Activated naive CD8-positive, alpha-beta T cell (primary cell): ENCODE results near the gene LASP1.
A peak's percentile ranks its signal among the peaks of the same experiment; 100 is the strongest.

Experiments used
- H3K27ac Mint-ChIP-seq: one replicate; pipeline ENCODE4 v1.8.0; 2021; ENCODE audit warnings: mixed read lengths
- H3K27me3 Mint-ChIP-seq: one replicate; pipeline ENCODE4 v1.8.0; 2021; ENCODE audit warnings: mixed read lengths
- H3K36me3 Mint-ChIP-seq: one replicate; pipeline ENCODE4 v1.8.0; 2021; ENCODE audit warnings: mixed read lengths
- H3K4me1 Mint-ChIP-seq: one replicate; pipeline ENCODE4 v1.8.0; 2021; ENCODE audit warnings: low read depth, mixed read lengths
- H3K4me3 Mint-ChIP-seq: one replicate; pipeline ENCODE4 v1.8.0; 2021; ENCODE audit warnings: mild to moderate bottlenecking, mixed read lengths
- H3K9me3 Mint-ChIP-seq: one replicate; pipeline ENCODE4 v1.8.0; 2021; ENCODE audit warnings: low read depth, mixed read lengths

LASP1 gene

DNA sequence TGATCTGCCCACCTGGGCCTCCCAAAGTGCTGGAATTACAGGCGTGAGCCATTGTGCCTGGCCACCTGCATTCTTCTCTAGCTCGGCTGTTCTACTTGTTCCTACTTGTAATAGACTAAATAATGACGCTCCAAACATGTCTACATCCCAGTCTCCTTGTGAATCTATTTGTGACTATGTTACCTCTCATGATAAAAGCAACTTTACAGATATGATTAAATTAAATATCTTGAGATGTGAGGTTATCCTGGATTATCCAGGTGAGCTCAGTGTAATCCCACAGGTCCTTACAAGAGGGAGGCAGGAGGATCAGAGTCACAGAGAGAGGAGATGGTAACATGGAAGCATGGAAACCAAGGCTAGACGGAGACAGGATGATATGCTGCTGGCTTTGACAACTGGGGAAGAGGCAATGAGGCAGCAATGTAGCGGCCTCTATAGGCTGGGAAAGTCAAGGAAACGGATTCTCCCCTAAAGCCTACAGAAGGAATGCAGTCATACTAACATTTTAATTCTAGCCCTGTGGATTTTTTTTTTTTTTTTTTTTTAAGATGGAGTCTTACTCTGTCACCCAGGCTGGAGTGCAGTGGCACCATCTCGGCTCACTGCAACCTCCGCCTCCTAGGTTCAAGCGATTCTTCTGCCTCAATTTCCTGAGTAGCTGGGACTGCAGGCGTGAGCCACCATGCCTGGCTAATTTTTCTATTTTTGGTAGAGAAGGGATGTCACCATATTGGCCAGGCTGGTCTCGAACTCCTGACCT, 5.0 kb upstream of the LASP1 start:
- H3K27ac Mint-ChIP-seq = no peak overlapping the region
- H3K9me3 Mint-ChIP-seq = no peaks in the 10 kb centered on the region
- H3K4me1 Mint-ChIP-seq = peaks cover 19% of the 10 kb centered on the region
- H3K4me3 Mint-ChIP-seq = no peak overlapping the region
- peaks cover 1% of the 10 kb centered on the region for H3K27me3 Mint-ChIP-seq
- H3K36me3 Mint-ChIP-seq = no peaks in the 10 kb centered on the region

DNA sequence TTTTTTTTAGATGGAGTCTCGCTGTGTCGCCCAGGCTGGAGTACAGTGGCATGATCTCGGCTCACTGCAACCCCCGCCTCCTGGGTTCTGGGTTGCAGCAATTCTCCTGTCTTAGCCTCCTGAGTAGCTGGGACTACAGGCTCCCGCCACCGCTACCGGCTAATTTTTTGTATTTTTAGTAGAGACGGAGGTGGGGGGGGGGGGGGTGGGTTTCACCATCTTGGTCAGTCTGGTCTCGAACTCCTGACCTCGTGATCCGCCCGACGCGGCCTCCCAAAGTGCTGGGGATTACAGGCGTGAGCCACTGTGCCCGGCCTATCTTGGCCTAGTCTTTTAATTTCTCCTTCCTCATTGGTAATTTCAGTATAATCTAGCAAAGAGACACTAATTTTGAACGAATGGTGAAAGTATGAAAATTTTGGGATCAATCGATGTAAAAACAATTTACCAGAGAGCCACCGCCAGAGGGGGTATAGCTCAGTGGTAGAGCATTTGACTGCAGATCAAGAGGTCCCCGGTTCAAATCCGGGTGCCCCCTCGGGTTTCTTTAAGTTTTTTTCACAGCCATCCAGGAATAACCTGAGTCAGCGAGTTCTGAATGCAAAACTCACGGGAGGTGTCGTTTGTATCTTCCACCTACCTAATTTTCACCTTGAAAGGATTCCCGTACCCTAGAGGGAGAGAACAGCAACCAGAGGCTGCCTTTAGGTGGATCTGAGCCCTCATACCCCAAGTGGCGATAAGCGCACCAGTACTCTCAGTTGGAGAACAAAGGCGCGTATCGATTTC, 2.5 kb upstream of the LASP1 start:
- Mint-ChIP-seq H3K4me1 (peaks cover 28% of the 10 kb centered on the region), H3K27me3 (peaks cover 1% of the 10 kb centered on the region), H3K27ac (peak overlapping the region; percentile 98), H3K36me3 (no peaks in the 10 kb centered on the region), H3K4me3 (peak overlapping the region; percentile 97), H3K9me3 (no peaks in the 10 kb centered on the region)

DNA sequence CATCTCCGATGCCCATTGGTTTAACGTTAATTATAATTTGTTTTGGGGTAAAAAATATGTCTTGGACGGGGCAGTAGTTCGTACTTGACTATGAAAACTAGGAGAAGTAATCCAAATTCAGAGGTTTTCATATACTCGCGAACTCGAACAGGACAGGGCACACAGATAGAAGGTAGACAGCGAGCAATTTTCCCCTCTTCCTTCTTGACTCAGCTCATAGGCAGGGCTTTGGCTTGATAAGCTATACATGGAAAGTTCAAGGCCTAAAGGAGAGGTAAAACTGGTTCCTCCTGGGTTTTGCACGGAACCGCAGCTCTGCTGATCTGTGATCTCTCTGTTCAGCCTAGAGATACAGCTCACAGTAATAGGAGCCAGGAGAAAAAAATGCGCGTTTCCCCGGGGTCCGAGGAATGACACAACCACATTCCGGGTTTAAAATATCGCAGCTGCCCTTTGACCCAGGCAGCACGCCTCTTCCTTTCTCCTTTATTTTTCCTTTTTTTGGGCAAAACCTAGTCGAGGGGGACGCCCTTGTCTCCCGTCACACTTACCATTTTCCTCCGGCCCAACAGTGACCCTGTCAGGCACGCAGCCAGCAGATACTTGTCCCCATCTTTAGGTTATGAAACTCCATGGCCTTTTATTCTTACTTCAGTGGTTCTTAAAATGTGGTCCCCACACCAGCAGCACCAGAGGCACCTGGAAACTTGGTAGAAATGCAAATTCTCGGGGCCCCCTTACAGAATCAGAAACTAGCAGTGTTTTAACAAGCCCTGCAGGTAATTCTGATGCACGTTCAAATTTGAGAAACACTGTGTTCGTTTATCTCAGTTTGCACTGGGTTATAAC, 1.7 kb upstream of the LASP1 start:
- Mint-ChIP-seq H3K9me3 (no peaks in the 10 kb centered on the region), H3K27me3 (peaks cover 1% of the 10 kb centered on the region), H3K36me3 (no peaks in the 10 kb centered on the region), H3K4me1 (peaks cover 36% of the 10 kb centered on the region), H3K27ac (peak overlapping the region; percentile 98), H3K4me3 (peak overlapping the region; percentile 97)

DNA sequence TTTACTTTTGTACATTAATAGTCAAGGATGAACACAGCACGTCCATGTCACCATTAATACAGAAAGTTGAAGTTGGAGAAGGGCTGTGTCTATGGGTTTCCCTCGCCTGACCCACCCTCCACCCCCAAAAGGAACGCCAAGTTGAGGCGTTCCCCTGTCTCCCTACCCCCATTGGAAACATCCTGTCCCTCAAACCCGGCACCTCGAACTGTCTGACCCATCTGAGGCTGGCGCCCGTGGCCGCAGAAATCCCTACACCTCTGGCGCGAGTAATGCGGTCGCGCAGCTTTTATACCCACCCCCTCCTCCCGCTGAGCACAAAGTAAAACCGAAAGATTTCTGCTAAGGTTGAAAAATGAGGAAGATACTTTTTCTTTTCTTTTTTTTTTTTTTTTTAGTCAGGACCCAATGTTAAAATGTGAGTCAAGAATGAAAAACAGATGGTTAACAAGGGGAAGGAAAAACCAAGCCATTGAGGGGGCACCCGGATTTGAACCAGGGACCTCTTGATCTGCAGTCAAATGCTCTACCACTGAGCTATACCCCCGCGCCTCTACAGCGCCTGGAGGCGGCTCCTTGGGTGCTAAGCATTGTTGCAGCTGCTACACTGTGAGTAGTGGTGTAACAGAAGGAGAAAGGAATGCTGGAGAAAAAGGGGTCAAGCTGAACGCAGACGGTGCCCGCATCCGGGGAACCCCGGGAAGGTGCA, 887 bp upstream of the LASP1 start:
- Mint-ChIP-seq H3K4me3 (peak overlapping the region; percentile 97), H3K36me3 (no peaks in the 10 kb centered on the region), H3K4me1 (peaks cover 44% of the 10 kb centered on the region), H3K9me3 (no peaks in the 10 kb centered on the region), H3K27me3 (peaks cover 1% of the 10 kb centered on the region), H3K27ac (peak overlapping the region; percentile 98)

DNA sequence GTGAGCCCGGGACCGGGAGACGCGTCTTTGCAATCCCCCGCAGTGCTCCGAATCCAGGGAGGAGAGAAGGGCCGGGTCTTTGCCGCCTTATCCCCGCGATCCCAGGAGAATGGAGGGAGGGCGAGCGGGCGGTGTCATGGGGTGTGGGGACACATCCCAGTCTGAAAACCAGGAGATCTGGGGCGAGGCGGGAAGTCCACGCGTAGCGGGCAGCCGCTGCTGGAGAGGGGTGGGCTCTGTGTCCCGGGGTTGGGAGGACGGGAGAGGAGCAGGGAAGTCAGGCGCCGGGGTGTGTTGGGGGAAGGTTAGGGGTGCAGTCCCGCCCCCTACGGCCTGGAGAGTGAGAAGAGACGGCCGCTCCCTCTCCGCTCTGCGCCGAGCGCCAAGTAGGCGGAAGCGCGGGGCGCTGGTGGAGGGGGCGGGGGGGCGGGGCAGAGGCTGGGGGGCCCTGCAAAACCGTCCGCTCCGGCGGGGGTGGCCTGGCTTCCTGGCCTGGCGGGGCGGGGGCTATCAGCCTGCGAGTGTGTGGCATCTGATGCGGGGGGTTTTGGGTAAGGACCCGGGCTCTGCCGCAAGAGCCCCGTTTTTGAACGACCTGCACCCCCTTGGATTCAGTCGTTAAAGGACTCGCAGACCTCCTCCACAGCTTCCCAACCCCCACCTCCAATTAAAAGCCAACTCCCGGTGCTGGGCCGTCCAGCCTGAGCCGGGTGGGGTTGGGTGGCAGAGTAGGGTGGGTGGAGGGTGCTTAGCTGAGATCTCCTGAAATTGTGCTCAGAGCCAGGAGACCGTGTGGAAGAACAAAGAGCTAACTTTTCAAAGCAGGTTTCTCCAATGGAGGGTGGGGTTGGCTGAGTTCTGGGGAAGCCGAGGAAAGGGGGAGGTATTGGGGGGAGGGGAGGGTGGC, 654 bp downstream of the LASP1 start:
- Mint-ChIP-seq H3K27me3 (peaks cover 1% of the 10 kb centered on the region), H3K36me3 (no peaks in the 10 kb centered on the region)

DNA sequence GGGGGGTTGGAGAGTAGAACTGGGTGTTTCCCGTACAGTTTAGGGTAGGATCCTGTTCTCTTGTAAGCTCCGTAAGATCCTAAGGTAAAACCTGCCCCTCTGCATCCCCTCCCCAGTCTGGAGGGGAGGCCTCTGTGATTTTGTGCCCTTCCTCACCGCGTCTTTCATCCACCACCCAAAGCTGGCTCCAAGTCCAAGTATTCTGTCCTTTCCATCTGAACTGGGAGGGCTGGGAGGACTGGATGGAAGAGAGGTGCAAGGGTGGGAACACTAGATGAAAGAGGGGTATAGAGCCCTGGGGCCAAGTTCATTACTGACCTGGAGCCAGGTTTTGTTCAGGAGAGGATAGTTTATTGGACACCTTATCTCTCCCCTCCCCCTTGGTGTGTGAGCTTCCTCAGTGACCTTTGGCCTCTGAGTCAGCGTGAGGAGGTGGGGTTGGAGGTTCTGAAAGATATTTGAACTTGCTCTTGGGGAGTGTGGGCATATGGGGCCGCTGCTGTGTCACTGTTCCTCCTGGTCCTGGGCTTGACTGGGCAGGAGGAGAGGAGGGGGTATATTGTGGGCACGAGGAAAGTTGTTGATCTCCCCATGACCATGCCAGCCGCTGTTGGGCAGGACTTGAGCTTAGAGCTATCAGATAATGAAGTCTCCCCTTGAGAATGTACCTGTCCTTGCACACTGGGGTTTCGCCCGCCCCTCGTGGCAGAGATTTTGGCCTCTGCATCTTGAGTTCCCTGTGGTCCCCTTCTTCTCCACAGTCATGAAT, 1.6 kb downstream of the LASP1 start:
- H3K4me1 Mint-ChIP-seq = peaks cover 66% of the 10 kb centered on the region
- H3K36me3 Mint-ChIP-seq = no peaks in the 10 kb centered on the region
- H3K27me3 Mint-ChIP-seq = peaks cover 1% of the 10 kb centered on the region
- H3K4me3 Mint-ChIP-seq = peak overlapping the region; percentile 89
- peak overlapping the region; percentile 94 for H3K27ac Mint-ChIP-seq
- no peaks in the 10 kb centered on the region for H3K9me3 Mint-ChIP-seq

More for the DNA sequence above, 654 bp downstream of the LASP1 start:
- Mint-ChIP-seq H3K4me3 (peak overlapping the region; percentile 94), H3K27ac (peak overlapping the region; percentile 94), H3K9me3 (no peaks in the 10 kb centered on the region), H3K4me1 (peaks cover 59% of the 10 kb centered on the region)

DNA sequence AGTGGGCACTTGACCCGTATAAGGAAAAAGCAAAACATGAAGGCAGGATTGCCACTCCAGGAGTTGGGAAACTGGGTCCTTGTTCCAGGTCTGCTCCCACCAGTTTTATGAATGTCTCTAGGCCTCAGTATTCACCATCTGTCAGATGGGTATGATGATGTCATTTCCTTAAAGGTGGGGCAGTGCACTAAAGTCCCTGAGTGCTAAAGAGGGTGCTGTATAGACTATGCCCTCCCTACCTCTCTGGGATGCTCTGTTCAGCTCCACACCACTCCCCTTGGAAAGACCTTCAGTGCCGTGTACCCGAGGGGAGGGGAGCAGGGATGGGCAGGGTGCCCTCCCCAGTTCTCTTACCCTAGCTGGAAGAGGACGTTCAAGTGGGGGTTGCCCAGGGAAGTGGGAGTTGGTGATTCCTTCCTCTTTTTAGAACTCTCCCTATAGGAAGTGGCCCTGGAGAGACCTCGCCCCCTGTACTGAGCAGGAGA, 2.2 kb downstream of the LASP1 start:
- H3K36me3 Mint-ChIP-seq = no peaks in the 10 kb centered on the region
- H3K27ac Mint-ChIP-seq = peak overlapping the region; percentile 94
- peaks cover 1% of the 10 kb centered on the region for H3K27me3 Mint-ChIP-seq
- peaks cover 72% of the 10 kb centered on the region for H3K4me1 Mint-ChIP-seq
- no peaks in the 10 kb centered on the region for H3K9me3 Mint-ChIP-seq
- H3K4me3 Mint-ChIP-seq = peak overlapping the region; percentile 89

DNA sequence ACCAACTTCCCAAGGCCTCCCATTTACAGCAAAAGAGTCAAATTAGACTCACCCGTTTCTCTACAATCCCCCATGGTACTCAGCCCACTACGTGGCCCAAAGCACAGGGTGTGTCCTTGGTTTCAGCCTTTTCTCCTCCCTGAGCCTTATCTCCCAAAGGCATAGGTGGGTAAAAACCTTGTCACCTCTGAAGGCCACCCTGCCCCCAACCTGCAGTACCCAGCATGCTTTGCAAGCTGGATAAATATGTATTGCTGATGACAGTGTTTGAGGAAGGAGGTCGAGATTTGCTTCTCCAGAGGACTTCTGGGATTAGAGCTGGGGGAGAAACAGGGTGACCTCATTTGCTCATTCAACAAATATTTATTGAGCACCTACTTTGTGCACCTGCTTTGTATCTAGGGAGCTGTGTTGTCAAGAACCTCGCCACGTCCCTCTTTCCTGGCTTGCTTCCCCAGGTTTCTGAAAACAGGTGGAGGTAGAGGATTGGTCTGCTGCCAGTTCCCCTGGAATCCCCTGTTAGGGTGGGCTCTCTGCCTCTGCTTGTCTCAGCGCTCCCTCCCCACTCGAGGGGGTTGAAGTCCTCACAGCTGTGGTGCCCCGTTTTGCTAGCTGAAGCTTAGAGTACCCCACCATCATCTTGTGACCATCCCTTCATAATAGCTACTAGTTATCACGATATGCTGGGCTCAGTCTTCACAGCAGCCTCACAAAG, 3.0 kb downstream of the LASP1 start:
- Mint-ChIP-seq H3K4me1 (peaks cover 74% of the 10 kb centered on the region), H3K36me3 (no peaks in the 10 kb centered on the region), H3K27ac (peak overlapping the region; percentile 94), H3K9me3 (no peaks in the 10 kb centered on the region), H3K4me3 (peak overlapping the region; percentile 89), H3K27me3 (no peaks in the 10 kb centered on the region)

DNA sequence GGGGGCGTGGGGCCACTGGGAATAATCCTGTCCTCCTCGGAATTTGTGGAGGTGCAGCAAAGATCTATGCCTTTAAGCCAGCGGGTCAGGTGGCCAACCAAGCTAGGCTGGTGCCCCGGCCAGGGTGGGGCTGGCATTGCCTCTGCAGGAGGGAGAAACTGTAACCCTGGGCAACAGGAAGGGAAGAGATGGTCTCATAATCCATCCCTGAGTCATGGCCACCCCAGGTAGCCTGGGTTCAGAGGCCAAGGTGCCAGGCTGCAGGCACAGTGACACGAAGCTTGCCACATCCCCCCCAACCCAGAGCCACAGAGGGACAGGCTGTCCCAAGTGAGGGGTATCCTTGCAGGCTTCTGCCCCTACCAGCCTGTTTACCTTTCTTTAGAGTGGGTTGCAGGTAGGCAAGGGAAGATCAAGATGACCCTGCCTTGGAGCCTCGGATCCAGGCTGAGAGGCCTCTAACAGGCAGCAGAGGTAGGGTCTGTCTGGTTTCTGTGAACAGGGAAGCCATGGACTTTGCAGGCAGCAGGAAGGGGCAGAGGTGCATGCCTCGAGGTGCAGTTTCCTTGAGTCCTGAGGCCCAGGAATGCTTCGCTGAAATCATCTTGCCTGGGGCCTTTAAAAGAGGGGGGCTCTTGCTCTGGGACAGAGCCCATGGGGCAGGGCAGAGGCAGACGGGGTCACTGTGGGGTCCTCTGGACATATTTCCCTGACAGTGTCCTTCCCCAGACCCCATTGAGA, 4.0 kb downstream of the LASP1 start:
- Mint-ChIP-seq H3K4me1 (peaks cover 75% of the 10 kb centered on the region), H3K9me3 (no peaks in the 10 kb centered on the region), H3K27ac (peak overlapping the region; percentile 94), H3K4me3 (peak overlapping the region; percentile 62), H3K27me3 (no peaks in the 10 kb centered on the region), H3K36me3 (no peaks in the 10 kb centered on the region)

DNA sequence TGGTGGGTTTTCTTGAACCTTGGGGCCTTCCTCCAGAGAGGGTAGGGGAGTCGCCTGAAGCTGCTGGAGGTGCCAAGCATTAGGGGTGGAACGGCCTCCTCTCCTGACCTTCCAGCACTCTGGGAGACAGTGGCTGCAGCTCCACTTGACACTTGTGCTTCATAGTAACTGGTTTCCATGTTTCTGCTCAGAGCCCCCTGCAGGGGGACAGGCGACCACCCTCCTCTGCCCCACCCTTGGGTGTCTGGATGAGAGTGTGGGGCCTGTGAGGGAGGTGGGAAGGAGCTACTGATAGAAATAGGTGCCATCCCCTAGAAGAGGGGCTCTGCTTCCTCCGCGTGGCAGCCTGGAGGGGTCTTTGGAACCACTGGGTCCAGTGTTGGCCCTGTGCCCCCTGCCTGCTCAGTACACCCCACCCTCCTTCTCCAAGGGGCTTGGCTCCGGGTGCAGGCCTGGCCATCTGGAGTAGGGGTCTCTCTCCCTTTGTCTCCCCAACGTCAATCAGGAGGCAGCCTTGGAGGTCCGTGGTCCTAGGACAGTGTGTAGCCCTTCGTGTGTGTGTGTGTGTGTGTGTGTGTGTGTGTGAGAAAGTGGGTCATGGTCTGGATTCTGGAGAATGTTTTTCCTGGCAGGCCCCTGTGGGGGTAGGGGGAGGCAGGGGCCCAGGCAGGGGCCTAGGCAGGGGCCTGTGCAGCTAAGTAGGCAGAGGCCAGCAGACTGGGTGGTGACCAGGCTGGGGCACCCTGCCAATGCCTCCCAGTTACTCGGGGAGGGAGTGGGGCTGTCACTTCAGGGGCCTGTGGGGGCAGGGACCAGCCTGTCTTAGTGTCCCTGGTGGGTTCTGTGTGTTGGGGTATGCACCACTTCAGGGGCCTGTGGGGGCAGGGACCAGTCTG, 4.9 kb downstream of the LASP1 start:
- H3K36me3 Mint-ChIP-seq = no peaks in the 10 kb centered on the region
- peaks cover 79% of the 10 kb centered on the region for H3K4me1 Mint-ChIP-seq
- H3K27ac Mint-ChIP-seq = peak overlapping the region; percentile 94
- H3K4me3 Mint-ChIP-seq = peak overlapping the region; percentile 35
- no peaks in the 10 kb centered on the region for H3K27me3 Mint-ChIP-seq
- H3K9me3 Mint-ChIP-seq = no peaks in the 10 kb centered on the region

DNA sequence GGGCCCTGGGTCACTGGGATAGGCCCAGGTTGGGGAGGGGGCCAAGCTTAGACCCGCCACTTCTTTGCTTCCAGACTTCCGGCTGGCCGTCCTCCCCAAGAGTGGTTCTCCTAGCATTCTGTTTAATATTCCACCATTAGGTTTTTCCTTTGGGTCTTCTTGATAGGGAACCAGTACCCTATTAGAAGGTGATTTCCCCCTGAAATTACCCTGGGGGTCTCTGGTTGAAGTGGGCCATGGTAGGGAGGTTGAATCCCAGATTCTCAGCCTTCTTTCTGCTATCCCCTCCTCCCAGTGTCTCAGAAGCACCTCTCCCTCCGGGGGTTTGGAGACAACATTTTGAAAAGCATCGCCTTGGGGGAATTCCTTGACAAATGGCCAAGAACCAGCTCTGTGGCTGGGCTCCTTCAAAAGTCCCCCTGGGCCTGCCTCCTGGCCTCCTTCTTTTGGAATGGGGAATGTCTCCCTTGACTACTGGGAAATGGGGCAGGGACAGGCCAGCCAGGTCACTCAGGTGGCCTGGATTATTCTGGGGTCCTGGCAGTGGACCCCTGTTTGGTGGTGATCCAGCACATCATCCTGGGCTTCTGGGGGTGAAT, 5.7 kb downstream of the LASP1 start:
- peak overlapping the region; percentile 35 for H3K4me3 Mint-ChIP-seq
- peaks cover 87% of the 10 kb centered on the region for H3K4me1 Mint-ChIP-seq
- peak overlapping the region; percentile 82 for H3K27ac Mint-ChIP-seq
- no peaks in the 10 kb centered on the region for H3K36me3 Mint-ChIP-seq
- H3K9me3 Mint-ChIP-seq = no peaks in the 10 kb centered on the region
- H3K27me3 Mint-ChIP-seq = no peaks in the 10 kb centered on the region
